Adipocyte (in vitro differentiated cells): ENCODE results near the gene MTFMT.

Experiments
- DNase-seq: peaks from one replicate; pipeline ENCODE4 v3.0.0-alpha.2; 2015; ENCODE audit warnings: low read depth
- H3K27me3 ChIP-seq: replicated peaks from 2 replicates; pipeline ENCODE4 v1.7.0; 2013; ENCODE audit warnings: mild to moderate bottlenecking, low read length, moderate library complexity; ENCODE audit not compliant: control insufficient read depth, insufficient read depth
- H3K36me3 ChIP-seq: 2 replicates; pipeline ENCODE4 v1.7.0; 2013; ENCODE audit warnings: low read length, mild to moderate bottlenecking, moderate library complexity; ENCODE audit not compliant: control insufficient read depth, insufficient read depth, severe bottlenecking
- H3K4me1 ChIP-seq: 2 replicates; pipeline ENCODE4 v1.7.0; 2013; ENCODE audit warnings: mild to moderate bottlenecking, low read length, moderate library complexity; ENCODE audit not compliant: control insufficient read depth, insufficient read depth
- H3K4me3 ChIP-seq: 2 replicates; pipeline ENCODE4 v1.7.0; 2013; ENCODE audit warnings: mild to moderate bottlenecking, low read length, moderate library complexity
- H3K9ac ChIP-seq: 2 replicates; pipeline ENCODE4 v1.7.0; 2013; ENCODE audit warnings: mild to moderate bottlenecking, low read length, moderate library complexity
- H3K9me3 ChIP-seq: 2 replicates; pipeline ENCODE4 v1.7.0; 2013; ENCODE audit warnings: mild to moderate bottlenecking, low read length, moderate library complexity; ENCODE audit not compliant: control insufficient read depth

MTFMT gene

DNA sequence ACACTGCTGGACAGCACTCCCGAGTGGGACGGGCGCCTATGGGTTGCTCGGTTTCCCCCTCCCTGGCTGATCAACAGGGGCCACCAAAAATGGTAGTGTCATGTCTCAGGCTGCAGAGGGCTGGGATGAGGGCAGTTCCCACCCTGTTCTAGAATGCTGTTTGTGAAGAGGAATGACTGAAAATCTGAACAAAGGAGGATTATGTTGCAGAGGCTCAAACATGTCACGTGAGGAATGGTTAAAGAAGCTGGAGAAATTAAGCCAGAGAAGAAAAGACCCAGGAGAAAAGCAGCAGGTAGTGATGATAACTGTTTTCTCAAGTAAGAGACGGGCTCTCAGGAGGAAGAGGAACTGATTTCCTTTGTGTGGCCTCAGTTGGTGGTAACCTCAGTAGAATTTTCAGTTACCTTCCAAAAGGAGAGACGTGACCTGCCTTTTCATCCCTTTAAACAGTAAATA lies 50.2 kb downstream of the MTFMT start:
- Histone ChIP-seq H3K9me3 (no peaks in the 10 kb centered on the region), H3K27me3 (no peaks in the 10 kb centered on the region), H3K36me3 (peaks cover 74% of the 10 kb centered on the region), H3K9ac (no peak overlapping the region), H3K4me1 (peaks cover 3% of the 10 kb centered on the region), H3K4me3 (no peak overlapping the region)
- DNase-seq = no peak

DNA sequence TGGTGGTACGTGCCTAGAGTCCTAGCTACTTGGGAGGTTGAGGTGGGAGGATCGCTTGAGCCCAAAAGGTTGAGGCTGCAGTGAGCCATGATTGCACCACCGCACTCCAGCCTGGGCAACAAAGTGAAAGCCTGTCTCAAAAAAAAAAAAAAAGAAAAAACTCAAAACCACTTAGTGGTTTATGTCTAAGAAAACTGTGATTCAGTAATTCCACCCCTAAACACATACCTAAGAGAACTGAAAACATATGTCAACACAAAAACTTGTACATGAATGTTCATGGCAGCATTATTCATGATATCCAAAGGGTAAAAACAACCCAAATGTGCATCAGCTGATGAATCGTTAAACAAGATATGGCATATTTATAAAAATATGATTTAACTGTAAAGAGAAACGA lies 54.0 kb downstream of the MTFMT start:
- Histone ChIP-seq H3K27me3 (no peaks in the 10 kb centered on the region), H3K9ac (no peak overlapping the region), H3K36me3 (peaks cover 83% of the 10 kb centered on the region), H3K9me3 (no peaks in the 10 kb centered on the region), H3K4me3 (no peak overlapping the region), H3K4me1 (no peaks in the 10 kb centered on the region)
- DNase-seq = peak; percentile 81

DNA sequence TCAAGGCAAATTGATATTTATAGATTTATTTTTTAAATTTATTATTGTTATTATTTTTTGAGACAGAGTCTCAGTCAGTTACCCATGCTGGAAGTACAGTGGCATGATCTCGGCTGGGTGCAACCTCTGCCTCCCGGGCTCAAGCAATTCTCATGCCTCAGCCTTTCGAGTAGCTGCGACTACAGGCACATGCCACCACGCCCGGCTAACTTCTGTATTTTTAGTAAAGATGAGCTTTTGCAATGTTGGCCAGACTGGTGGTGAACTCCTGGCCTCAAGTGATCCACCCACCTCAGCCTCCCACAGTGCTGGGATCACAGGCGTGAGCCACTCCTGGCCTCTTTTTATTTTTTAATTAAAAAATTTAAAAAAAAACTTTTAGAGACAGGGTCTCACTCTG lies 58.7 kb downstream of the MTFMT start:
- H3K4me3 ChIP-seq = no peak overlapping the region
- H3K27me3 ChIP-seq = no peaks in the 10 kb centered on the region
- H3K36me3 ChIP-seq = peaks cover 74% of the 10 kb centered on the region
- no peaks in the 10 kb centered on the region for H3K9me3 ChIP-seq
- no peak for DNase-seq
- no peaks in the 10 kb centered on the region for H3K4me1 ChIP-seq
- H3K9ac ChIP-seq = no peak overlapping the region

DNA sequence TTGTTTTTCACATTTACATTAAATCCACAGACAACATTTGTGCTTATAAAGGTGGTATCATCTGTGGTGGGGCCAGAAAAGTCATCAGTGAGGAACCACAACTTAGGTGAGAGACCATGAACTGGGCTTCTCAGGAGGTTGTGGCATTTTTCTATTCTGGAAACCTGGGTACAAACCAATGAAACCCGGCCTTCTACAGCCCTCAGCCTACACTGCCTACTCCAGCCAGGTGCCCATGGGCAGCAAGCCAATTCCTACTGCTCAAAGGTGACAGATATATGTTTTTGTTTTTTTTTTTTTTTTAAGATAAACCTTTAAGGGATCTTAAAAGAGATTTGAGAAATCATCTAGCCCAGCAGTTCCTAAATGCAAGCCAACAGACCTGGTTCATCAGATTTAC lies 60.0 kb downstream of the MTFMT start:
- no peaks in the 10 kb centered on the region for H3K27me3 ChIP-seq
- H3K9me3 ChIP-seq = no peaks in the 10 kb centered on the region
- DNase-seq = no peak
- peaks cover 73% of the 10 kb centered on the region for H3K36me3 ChIP-seq
- no peak overlapping the region for H3K9ac ChIP-seq
- no peaks in the 10 kb centered on the region for H3K4me1 ChIP-seq
- no peak overlapping the region for H3K4me3 ChIP-seq

DNA sequence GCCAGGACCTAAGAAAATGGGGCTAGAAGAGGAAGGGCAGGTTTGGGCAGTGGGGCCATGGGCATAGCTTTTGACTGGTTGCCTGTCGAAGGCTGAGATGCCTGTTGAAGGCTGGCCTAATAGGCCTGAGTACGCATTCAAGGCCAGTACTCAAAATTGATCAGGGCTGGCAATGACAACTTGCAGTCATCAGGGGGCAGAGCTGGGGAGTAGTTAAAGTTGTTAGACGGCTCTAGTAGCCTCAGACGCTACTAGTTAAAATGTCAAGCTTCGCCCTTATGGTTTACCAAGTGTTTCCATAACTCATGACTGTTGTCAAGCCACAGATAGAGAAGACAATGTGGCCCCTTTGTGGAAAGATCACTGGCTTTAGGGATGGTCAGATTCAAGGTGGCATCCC lies 68.4 kb downstream of the MTFMT start:
- peaks cover 89% of the 10 kb centered on the region for H3K36me3 ChIP-seq
- no peak for DNase-seq

DNA sequence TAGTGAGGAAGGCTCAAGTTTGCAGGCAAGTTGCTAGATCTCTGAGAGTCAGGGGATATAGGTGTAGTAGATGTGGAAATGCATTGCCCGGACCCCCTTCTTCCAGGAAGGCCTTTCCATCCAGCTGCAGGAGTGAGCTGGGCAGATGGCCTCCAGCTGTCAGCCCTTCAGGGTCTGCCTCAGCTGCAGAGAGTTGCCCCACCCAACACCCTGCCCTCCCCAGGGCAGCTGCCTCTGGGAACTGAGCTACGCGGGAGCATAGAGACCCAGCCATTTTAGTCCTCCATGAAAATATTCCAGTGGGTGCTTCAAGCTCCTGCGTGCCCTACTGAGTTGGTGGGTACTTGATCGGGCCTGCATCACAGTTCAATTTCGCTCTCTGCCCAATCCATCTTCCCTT lies 69.3 kb downstream of the MTFMT start:
- no peak overlapping the region for H3K4me3 ChIP-seq
- no peaks in the 10 kb centered on the region for H3K9me3 ChIP-seq
- DNase-seq = no peak
- no peak overlapping the region for H3K9ac ChIP-seq
- H3K27me3 ChIP-seq = no peaks in the 10 kb centered on the region
- no peaks in the 10 kb centered on the region for H3K4me1 ChIP-seq
- peaks cover 93% of the 10 kb centered on the region for H3K36me3 ChIP-seq

More for the DNA sequence above, 68.4 kb downstream of the MTFMT start:
- Histone ChIP-seq H3K9ac (no peak overlapping the region), H3K4me1 (no peaks in the 10 kb centered on the region), H3K4me3 (no peak overlapping the region), H3K9me3 (no peaks in the 10 kb centered on the region), H3K27me3 (no peaks in the 10 kb centered on the region)

DNA sequence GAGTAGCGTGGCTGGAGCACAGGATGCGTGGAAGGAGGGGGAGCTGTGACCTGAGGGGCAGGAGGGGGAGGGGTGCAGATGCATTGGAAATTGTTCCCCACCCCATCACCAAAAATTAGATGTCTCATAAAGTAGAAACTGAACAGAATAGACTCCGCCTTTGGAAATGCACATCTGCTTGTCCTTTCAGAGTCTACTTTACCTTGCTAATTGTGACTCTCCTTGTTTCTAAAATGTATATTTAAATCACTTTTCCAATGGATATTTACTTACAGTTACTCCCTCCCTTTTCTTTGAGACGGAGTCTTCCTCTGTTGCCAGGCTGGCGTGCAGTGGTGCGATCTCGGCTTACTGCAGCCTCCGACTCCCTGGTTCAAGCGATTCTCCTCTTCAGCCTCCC lies 70.3 kb downstream of the MTFMT start:
- no peaks in the 10 kb centered on the region for H3K27me3 ChIP-seq
- H3K9ac ChIP-seq = no peak overlapping the region
- no peak overlapping the region for H3K4me3 ChIP-seq
- no peaks in the 10 kb centered on the region for H3K4me1 ChIP-seq
- no peaks in the 10 kb centered on the region for H3K9me3 ChIP-seq
- peaks cover 85% of the 10 kb centered on the region for H3K36me3 ChIP-seq
- no peak for DNase-seq

DNA sequence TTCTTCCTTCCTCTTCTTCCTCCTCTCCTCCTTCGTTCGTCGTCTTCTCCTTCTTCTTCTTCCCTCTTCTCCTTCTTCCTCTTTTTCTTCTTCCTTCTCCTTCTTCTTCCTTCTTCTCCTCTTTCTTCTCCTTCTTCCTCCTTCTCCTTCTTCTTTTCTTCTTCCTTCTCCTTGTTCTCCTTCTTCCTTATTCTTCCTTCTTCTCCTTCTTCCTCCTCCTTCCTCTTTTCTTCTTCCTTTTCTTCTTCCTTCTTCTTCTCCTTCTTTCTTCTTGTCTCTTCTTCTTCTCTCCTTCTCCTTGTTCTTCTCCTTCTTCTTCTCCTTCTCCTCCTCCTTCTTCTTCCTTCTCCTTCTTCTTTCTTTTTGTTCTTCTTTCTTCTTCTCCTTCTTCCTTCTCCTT lies 75.0 kb downstream of the MTFMT start:
- DNase-seq = no peak
- H3K36me3 ChIP-seq = peaks cover 38% of the 10 kb centered on the region
- H3K4me1 ChIP-seq = peaks cover 5% of the 10 kb centered on the region
- no peak overlapping the region for H3K4me3 ChIP-seq
- H3K27me3 ChIP-seq = no peaks in the 10 kb centered on the region
- no peak overlapping the region for H3K9ac ChIP-seq
- no peaks in the 10 kb centered on the region for H3K9me3 ChIP-seq

DNA sequence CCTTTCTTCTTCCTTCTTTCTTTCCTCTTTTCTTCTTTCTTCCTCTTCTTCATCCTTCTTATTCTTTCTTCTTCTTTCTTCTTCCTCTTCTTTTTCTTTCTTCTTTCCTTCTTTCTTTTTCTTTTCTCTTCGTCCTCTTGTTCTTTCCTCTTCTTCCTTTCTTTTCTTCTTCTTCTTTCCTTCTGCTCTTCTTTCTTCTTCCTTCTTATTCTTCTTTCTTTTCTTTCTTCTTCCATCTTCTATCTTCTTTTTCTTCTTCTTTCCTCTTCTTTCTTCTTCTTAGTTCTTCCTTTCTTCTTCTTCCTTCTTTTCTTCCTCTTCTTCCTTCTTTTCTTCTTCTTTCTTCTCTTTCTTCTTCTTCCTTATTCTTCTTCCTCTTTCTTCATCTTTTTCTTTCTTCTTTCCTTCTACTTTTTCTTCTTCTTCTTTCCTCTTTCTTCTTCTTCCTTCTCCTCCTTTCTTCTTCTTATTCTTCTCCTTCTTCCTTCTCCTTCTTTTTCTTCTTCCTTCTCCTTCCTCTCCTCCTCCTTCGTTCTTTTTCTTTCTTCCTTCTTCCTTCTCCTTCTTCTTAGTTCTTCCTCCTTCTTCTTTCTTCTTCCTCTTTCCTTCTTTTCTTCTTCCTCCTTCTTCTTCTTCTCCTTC lies 77.5 kb downstream of the MTFMT start:
- H3K4me1 ChIP-seq = peaks cover 7% of the 10 kb centered on the region
- no peak for DNase-seq
- peaks cover 16% of the 10 kb centered on the region for H3K36me3 ChIP-seq

More for the DNA sequence above, 77.5 kb downstream of the MTFMT start:
- no peaks in the 10 kb centered on the region for H3K27me3 ChIP-seq
- H3K9ac ChIP-seq = no peak overlapping the region
- no peaks in the 10 kb centered on the region for H3K9me3 ChIP-seq
- H3K4me3 ChIP-seq = no peak overlapping the region
